ENCODE results near the gene NFATC2. TPM values are rescaled to one million over a fixed set of nuclear protein-coding genes. Genes with fewer than 3 reads are reported as not detected.

The NFATC2 gene
- total RNA-seq, 1 experiment from 2014 or later, result 5.0 TPM

GRCh38 chr20:51432875-51433274 is 109.6 kb downstream of the NFATC2 start (continued):
- TF ChIP-seq ZFX (IDR thresholded peaks at IDR 0.05) (no peak), SIN3A (IDR thresholded peaks at IDR 0.05; ENCODE audit: low read depth) (no peak), YY1 (IDR thresholded peaks at IDR 0.05; ENCODE audit: extremely low read depth, insufficient replicate concordance, low read depth, low read length) (no peak), SP1 (IDR thresholded peaks at IDR 0.05; ENCODE audit: low read depth) (no peak), ZBTB33 (IDR thresholded peaks at IDR 0.05; ENCODE audit: extremely low read depth, insufficient replicate concordance, low read length) (no peak)

DNA sequence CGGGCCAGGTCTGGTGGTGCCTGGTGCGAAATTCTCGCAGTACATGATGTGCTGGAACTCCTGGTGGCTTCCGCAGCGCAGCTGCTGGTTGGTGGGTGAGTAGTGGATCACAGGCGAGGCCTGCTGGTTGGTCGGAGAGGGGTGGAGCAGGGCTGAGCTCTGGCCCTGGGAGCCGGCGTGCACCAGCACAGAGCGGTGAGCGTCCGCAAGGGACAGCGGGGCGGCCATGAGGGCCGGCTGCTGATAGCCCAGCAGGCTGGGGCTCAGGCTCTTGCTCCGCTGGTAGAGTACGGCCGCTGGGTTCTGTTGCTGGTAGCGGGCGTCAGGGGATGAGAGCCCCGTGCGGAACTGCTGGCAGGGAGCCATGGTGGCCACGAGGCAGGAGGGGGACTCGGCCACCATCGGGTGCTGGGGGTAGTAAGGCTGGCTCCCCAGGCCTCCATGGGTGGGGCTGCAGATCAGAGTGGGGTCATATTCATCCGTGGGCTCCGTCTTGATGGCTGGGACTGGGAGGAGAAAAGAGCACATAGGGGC is 110.2 kb downstream of the NFATC2 start:
- CTCF ChIA-PET, result no interaction called here
- no peaks in the 10 kb centered on the region for H3K27me3 ChIP-seq (ENCODE audit: insufficient read depth, low read length)
- H3K9me2 ChIP-seq (ENCODE audit: insufficient read depth), result no peaks in the 10 kb centered on the region
- no peak for DNase-seq (ENCODE audit: low read depth, low spot score)
- no peak overlapping the region for H2AFZ ChIP-seq (ENCODE audit: low read depth, low read length, poor library complexity, severe bottlenecking)
- TF ChIP-seq FOSL1 (IDR thresholded peaks at IDR 0.05; ENCODE audit: low read depth) (no peak), RAD21 (IDR thresholded peaks at IDR 0.05; ENCODE audit: low read depth) (no peak), SIN3A (IDR thresholded peaks at IDR 0.05; ENCODE audit: low read depth) (no peak), SRF (IDR thresholded peaks at IDR 0.05; ENCODE audit: low read depth) (no peak), CTCF (IDR thresholded peaks at IDR 0.05 in 2 of 3, conservative IDR thresholded peaks at IDR 0.05 in 1 of 3; ENCODE audit: borderline replicate concordance in 1 of 3, insufficient read depth in 1 of 3, low read depth in 2 of 3, low read length in 2 of 3) (no peak), TCF7L2 (IDR thresholded peaks at IDR 0.05; ENCODE audit: borderline replicate concordance, extremely low read depth, insufficient read depth, insufficient read length) (no peak), CEBPB (IDR thresholded peaks at IDR 0.05; ENCODE audit: low read depth) (no peak)
- TF ChIP-seq, protein P1, sequence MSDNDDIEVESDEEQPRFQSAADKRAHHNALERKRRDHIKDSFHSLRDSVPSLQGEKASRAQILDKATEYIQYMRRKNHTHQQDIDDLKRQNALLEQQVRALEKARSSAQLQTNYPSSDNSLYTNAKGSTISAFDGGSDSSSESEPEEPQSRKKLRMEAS (IDR thresholded peaks at IDR 0.05), result no peak
- no peak for ATAC-seq
- H3K4me3 ChIP-seq (replicated peaks in 1 of 2; ENCODE audit: low read depth in 1 of 2, low read length in 2 of 2), result no peak overlapping the region
- POLR2A ChIA-PET, result no interaction called here
- peaks cover 0 to 21% of the 10 kb centered on the region in 2 experiments; a peak in 1 of 4 replicates for H3K4me1 ChIP-seq (ENCODE audit: control insufficient read depth in 1 of 2, insufficient read depth in 2 of 2, low read length in 2 of 2)
- RAD21 ChIA-PET (ENCODE audit: low non-redundant PET in 1 of 2, low total read pairs in 2 of 2, uncharacterized antibody in 2 of 2, unreplicated experiment in 2 of 2), result no interaction called here
- H3K79me2 ChIP-seq (ENCODE audit: insufficient read depth, low read length), result no peaks in the 10 kb centered on the region
- no peak overlapping the region for H3K9ac ChIP-seq (ENCODE audit: low read length)
- H3K27ac ChIP-seq (ENCODE audit: low read depth, low read length), result no peak overlapping the region
- intact Hi-C loops (cut with micrococcal nuclease), result no loop called here
- no TSS peak for BruUV-seq (replicated peaks)
- H3K4me2 ChIP-seq (ENCODE audit: low read length), result no peak overlapping the region
- H3K36me3 ChIP-seq (ENCODE audit: control insufficient read depth in 1 of 2, insufficient read depth in 2 of 2, low read length in 2 of 2), result no peaks in the 10 kb centered on the region
- H4K20me1 ChIP-seq (ENCODE audit: insufficient read depth), result no peaks in the 10 kb centered on the region
- no peaks in the 10 kb centered on the region for H3K9me3 ChIP-seq (ENCODE audit: control insufficient read depth in 1 of 2, insufficient read depth in 1 of 2, low read depth in 1 of 2, low read length in 2 of 2)

All from HCT116 (cell line).